Adrenal gland (tissue), 12 donors: Measurements from ENCODE around the gene CCDC174. TPM values are rescaled to one million over a fixed set of nuclear protein-coding genes. Genes with fewer than 3 reads are reported as not detected.

Source experiments
- DNase-seq, 7 donors: peaks; one replicate each; pipeline ENCODE4 v3.0.0-alpha.2; 2019 to 2020
- H3K27ac ChIP-seq, 5 donors: fragments of 200-600 bp; sonication (generic) in 4 of 5; 1 replicate in 3 of 5; 2 replicates in 2 of 5; pipeline versions ENCODE4 v1.5.1 to v1.8.0; 2016 to 2020; ENCODE audit warnings: mild to moderate bottlenecking in 1 of 5
- H3K27me3 ChIP-seq: fragments of 200-600 bp; 2 replicates; pipeline ENCODE4 v1.8.0; 2021
- H3K36me3 ChIP-seq, 2 donors: fragments of 200-600 bp; replicated peaks in 1 of 2; 1 replicate in 1 of 2; 2 replicates in 1 of 2; pipeline versions ENCODE4 v1.5.1 to v1.8.0; 2018 to 2022
- H3K4me1 ChIP-seq, 2 donors: fragments of 200-600 bp; replicated peaks in 1 of 2; 1 replicate in 1 of 2; 2 replicates in 1 of 2; pipeline versions ENCODE4 v1.5.1 to v1.8.0; 2018 to 2021
- H3K4me3 ChIP-seq, 4 donors: fragments of 200-600 bp; sonication (generic) in 3 of 4; one replicate each; pipeline ENCODE4 v1.5.1; 2016 to 2018
- H3K9me3 ChIP-seq, 3 donors: fragments of 200-600 bp; sonication (generic) in 1 of 3; replicated peaks in 1 of 3; 1 replicate in 2 of 3; 2 replicates in 1 of 3; pipeline versions ENCODE4 v1.5.1 to v1.8.0; 2016 to 2021
- POLR2A ChIP-seq, 2 donors: fragments of 450-650 bp; IDR thresholded peaks; one replicate each; pipeline ENCODE4 v1.6.1; 2017; ENCODE audit warnings: antibody characterized with exemption in 2 of 2, mild to moderate bottlenecking in 2 of 2, moderate library complexity in 1 of 2
- WGBS, 4 donors: extraction: QIAGEN DNeasy Blood & Tissue Kit in 2 of 4; methylation state at CpG; one replicate each; pipeline versions ENCODE4 v1.1.5 to v1.1.7; 2013 to 2017; 5-methylcytosine and 5-hydroxymethylcytosine counted together
- intact Hi-C, 2 donors: fragments of 100-400 bp; cut with DNase I; formaldehyde crosslinking; loops; one replicate each; pipeline versions ENCODE4 v1.14.1 to v1.15.0; 2022 to 2023
- polyA plus RNA-seq, 3 donors: library from polyadenylated mRNA; stranded (reverse); fragments of 200-250 nt in 2 of 3; fragments of 350-450 nt in 1 of 3; fragmentation: Illumina TruSeq in 1 of 3; extraction: RNeasy Lipid Tissue Mini Kit (QIAGEN cat#74804) in 1 of 3; gene quantifications; one replicate each; pipeline ENCODE4 v1.2.3, GENCODE V29; 2013 to 2014
- total RNA-seq, 9 donors: library from RNA; depleted of rRNA in 4 of 9; stranded (reverse); fragments of >200 nt in 4 of 9; fragments of 120-200 nt in 1 of 9; fragmentation: NEBNext Ultra II Directional in 1 of 9; extraction: Animal tissue kit (Norgen Biotek cat#: 25700) in 1 of 9; gene quantifications; one replicate each; pipeline versions ENCODE4 v1.1.0 to v1.2.4, GENCODE V29; 2013 to 2023
- TF ChIP-seq, protein P1 (sequence below), 6 experiments: fragments of 450-650 bp in 4 of 6; fragments of 200-600 bp in 2 of 6; sonication (generic) in 1 of 6; IDR thresholded peaks; 1 replicate in 5 of 6; 2 replicates in 1 of 6; pipeline versions ENCODE4 v1.5.1 to v1.8.0; 2016 to 2021; ENCODE audit warnings: antibody characterized with exemption in 6 of 6, mild to moderate bottlenecking in 2 of 6, moderate library complexity in 1 of 6
- donor health status: healthy with polysubstance abuse.
- donor health status: Bipolar disorder and iron deficiency.
- donor health status: DM: yes; HTN: yes; CAD: no.
- donor health status: DM: no; HTN: no; CAD: no.
- donor health status: DM: no; HTN: no; CAD: no.
- donor health status: DM: yes; HTN: yes; CAD: no.

Gene CCDC174
- total and polyA plus RNA-seq, 12 donors = 4.3 to 31.6 (median 20.1) TPM

DNA sequence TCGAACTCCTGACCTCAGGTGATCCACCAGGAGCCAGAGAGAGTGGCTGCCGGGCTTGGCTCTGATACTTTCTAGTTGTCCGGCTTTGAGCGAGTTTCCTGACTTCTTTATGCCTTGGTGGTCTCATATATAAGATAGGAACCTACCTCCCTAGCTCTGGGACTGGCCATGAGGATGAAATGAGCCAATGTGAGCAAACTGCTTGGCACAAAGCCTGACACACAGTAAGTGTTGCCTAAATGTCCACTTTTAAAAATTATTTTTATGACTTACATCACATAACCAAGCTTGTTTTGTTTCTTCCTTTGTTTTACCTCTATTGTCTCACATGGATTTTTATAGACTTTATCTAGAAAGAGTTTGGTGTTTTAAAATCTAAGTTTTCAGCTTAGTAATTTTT is 42.1 kb upstream of the CCDC174 start:
- intact Hi-C loops = no loop called here
- 62 to 80% (median 75%) methylated on average over 4 of the region's 4 CpGs for WGBS, 4 donors
- no peak for DNase-seq

DNA sequence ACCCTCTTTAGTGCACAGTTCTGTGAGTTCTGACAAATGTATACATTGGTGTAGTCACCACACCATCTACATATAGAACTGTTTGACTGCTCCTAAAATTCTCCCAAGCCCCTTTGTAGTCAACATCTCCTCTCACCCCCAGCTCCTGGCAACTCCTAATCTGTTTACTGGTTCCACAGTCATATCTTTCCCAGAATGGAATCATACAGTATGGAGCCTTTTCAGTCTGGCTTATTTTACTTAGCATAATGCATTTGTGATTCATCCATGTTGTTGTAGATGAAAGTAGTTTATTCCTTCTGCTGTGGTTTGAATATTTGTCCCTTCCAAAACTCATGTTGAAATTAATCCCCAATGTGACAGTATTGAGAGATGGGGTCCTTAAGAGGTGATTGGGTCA is 41.6 kb upstream of the CCDC174 start:
- intact Hi-C loops = no loop called here

More for the DNA sequence above, 42.1 kb upstream of the CCDC174 start:
- Histone ChIP-seq H3K27me3 (no peaks in the 10 kb centered on the region), H3K36me3 (no peaks in the 10 kb centered on the region), H3K27ac (no peak overlapping the region), H3K4me1 (no peaks in the 10 kb centered on the region), H3K4me3 (no peak overlapping the region), H3K9me3 (no peaks in the 10 kb centered on the region)
- TF ChIP-seq, protein P1, sequence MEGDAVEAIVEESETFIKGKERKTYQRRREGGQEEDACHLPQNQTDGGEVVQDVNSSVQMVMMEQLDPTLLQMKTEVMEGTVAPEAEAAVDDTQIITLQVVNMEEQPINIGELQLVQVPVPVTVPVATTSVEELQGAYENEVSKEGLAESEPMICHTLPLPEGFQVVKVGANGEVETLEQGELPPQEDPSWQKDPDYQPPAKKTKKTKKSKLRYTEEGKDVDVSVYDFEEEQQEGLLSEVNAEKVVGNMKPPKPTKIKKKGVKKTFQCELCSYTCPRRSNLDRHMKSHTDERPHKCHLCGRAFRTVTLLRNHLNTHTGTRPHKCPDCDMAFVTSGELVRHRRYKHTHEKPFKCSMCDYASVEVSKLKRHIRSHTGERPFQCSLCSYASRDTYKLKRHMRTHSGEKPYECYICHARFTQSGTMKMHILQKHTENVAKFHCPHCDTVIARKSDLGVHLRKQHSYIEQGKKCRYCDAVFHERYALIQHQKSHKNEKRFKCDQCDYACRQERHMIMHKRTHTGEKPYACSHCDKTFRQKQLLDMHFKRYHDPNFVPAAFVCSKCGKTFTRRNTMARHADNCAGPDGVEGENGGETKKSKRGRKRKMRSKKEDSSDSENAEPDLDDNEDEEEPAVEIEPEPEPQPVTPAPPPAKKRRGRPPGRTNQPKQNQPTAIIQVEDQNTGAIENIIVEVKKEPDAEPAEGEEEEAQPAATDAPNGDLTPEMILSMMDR (IDR thresholded peaks at IDR 0.05) = no peak
- no peak for TF ChIP-seq POLR2A (IDR thresholded peaks at IDR 0.05)

DNA sequence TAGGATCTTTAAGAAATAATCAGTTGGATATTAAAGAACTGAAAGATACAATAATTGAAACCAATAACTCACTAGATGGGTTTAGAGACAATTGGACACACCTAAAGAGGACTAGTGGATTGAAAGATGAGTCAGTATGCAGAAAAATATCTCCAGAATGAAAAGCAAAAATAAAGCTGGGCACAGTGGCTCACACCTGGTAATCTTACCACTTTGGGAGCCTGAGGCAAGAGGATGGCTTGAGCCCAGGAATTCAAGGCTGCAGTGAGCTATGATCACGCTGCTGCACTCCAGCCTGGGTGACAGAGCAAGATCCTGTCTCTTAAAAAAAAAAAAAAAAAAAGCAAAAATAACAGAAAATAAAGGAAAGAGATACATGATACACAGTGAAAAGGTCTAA is 37.4 kb upstream of the CCDC174 start:
- 42 to 64% (median 48%) methylated on average over 1 of the region's 1 CpG for WGBS, 4 donors
- Histone ChIP-seq H3K4me1 (no peaks in the 10 kb centered on the region), H3K27ac (no peak overlapping the region), H3K27me3 (no peaks in the 10 kb centered on the region), H3K36me3 (no peaks in the 10 kb centered on the region), H3K9me3 (no peaks in the 10 kb centered on the region), H3K4me3 (no peak overlapping the region)
- no peak for DNase-seq
- intact Hi-C loops = no loop called here
- TF ChIP-seq POLR2A (IDR thresholded peaks at IDR 0.05) = no peak
- TF ChIP-seq, protein P1 (IDR thresholded peaks at IDR 0.05) = no peak

More for the DNA sequence above, 41.6 kb upstream of the CCDC174 start:
- Histone ChIP-seq H3K27ac (no peak overlapping the region), H3K36me3 (no peaks in the 10 kb centered on the region), H3K4me1 (no peaks in the 10 kb centered on the region), H3K27me3 (no peaks in the 10 kb centered on the region), H3K4me3 (no peak overlapping the region), H3K9me3 (no peaks in the 10 kb centered on the region)
- TF ChIP-seq, protein P1 (IDR thresholded peaks at IDR 0.05) = no peak
- TF ChIP-seq POLR2A (IDR thresholded peaks at IDR 0.05) = no peak
- no peak for DNase-seq

DNA sequence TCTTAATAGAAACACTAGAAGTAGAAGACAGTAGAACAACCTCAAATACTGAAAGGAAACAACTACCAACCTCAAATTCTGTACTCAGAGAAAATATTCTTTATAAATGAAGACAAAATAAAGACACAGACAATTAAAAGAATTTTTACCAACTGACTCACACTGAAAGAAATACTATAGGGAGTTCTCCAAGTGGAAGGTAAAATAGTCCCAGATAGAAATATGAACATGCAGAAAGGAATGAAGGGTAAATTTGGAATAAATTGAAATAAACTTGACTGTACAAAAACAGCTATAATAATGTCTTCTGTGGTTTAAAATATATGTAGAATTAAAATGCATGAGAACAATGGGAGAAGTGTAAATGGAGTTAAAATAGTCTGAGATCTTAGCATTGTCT is 36.7 kb upstream of the CCDC174 start:
- no peak overlapping the region for H3K27ac ChIP-seq
- no peaks in the 10 kb centered on the region for H3K4me1 ChIP-seq
- H3K27me3 ChIP-seq = no peaks in the 10 kb centered on the region
- TF ChIP-seq POLR2A (IDR thresholded peaks at IDR 0.05) = no peak
- TF ChIP-seq, protein P1 (IDR thresholded peaks at IDR 0.05) = no peak
- intact Hi-C loops = no loop called here
- no peaks in the 10 kb centered on the region for H3K36me3 ChIP-seq
- no peak overlapping the region for H3K4me3 ChIP-seq
- no peaks in the 10 kb centered on the region for H3K9me3 ChIP-seq
- no peak for DNase-seq
